ENCODE measurements around the gene SPECC1. TPM values are rescaled to one million over a fixed set of nuclear protein-coding genes. Genes with fewer than 3 reads are reported as not detected.
"Not testable (repeated sequence)": the region's sequence is repeated elsewhere in the genome, so short reads cannot be mapped to it uniquely, and the experiment has no call there.

The SPECC1 gene
- total RNA-seq, 6 experiments from 2014 or later: 19.2 to 33.7 (median 29.4) TPM

- not testable (repeated sequence) for H3K27me3 Mint-ChIP-seq (ENCODE audit: insufficient read depth); H3K4me3 Mint-ChIP-seq; H3K27ac Mint-ChIP-seq; H3K9me3 Mint-ChIP-seq; H3K4me1 Mint-ChIP-seq (ENCODE audit: low read depth); H3K36me3 Mint-ChIP-seq (ENCODE audit: low read depth)
- peak; percentile 99 for TF ChIP-seq CTCF (IDR thresholded peaks at IDR 0.05)
- peak; percentile 40 for DNase-seq
Observed at GRCh38 chr17:20320535-20321229, 311.5 kb downstream of the SPECC1 start.

- not testable (repeated sequence) for H3K4me3 Mint-ChIP-seq; H3K27ac Mint-ChIP-seq; DNase-seq; H3K27me3 Mint-ChIP-seq (ENCODE audit: insufficient read depth); H3K4me1 Mint-ChIP-seq (ENCODE audit: low read depth); H3K9me3 Mint-ChIP-seq; H3K36me3 Mint-ChIP-seq (ENCODE audit: low read depth)
Observed at GRCh38 chr17:20321357-20321756, 312.2 kb downstream of the SPECC1 start.

- not testable (repeated sequence) for DNase-seq; H3K27ac Mint-ChIP-seq; H3K9me3 Mint-ChIP-seq; H3K4me1 Mint-ChIP-seq (ENCODE audit: low read depth); H3K27me3 Mint-ChIP-seq (ENCODE audit: insufficient read depth); H3K4me3 Mint-ChIP-seq; H3K36me3 Mint-ChIP-seq (ENCODE audit: low read depth)
Observed at GRCh38 chr17:20327739-20328138, 318.6 kb downstream of the SPECC1 start.

- H3K9me3 Mint-ChIP-seq; H3K4me3 Mint-ChIP-seq; DNase-seq; H3K27ac Mint-ChIP-seq; H3K36me3 Mint-ChIP-seq (ENCODE audit: low read depth); H3K27me3 Mint-ChIP-seq (ENCODE audit: insufficient read depth); H3K4me1 Mint-ChIP-seq (ENCODE audit: low read depth): not testable (repeated sequence)
Observed at GRCh38 chr17:20351405-20351804, 342.2 kb downstream of the SPECC1 start.

GRCh38 chr17:20352567-20352966, 343.4 kb downstream of the SPECC1 start:
- DNase-seq; H3K36me3 Mint-ChIP-seq (ENCODE audit: low read depth); H3K4me3 Mint-ChIP-seq; H3K27me3 Mint-ChIP-seq (ENCODE audit: insufficient read depth); H3K9me3 Mint-ChIP-seq; H3K4me1 Mint-ChIP-seq (ENCODE audit: low read depth); H3K27ac Mint-ChIP-seq: not testable (repeated sequence)

- not testable (repeated sequence) for H3K27me3 Mint-ChIP-seq (ENCODE audit: insufficient read depth); H3K27ac Mint-ChIP-seq; H3K36me3 Mint-ChIP-seq (ENCODE audit: low read depth); DNase-seq; H3K9me3 Mint-ChIP-seq; H3K4me3 Mint-ChIP-seq; H3K4me1 Mint-ChIP-seq (ENCODE audit: low read depth)
Observed at GRCh38 chr17:20363846-20364245, 354.7 kb downstream of the SPECC1 start.

Other genes starting within 250 kb of the SPECC1 start
- 10 to 100 TPM in 1 of 6 experiments, 1 to 10 TPM in 5; 4.2 to 10.4 (median 6.3) TPM for gene ULK2, start 141.4 kb upstream of the SPECC1 start, total RNA-seq (2021; fragmentation: NEBNext Ultra II Directional; extraction: Animal tissue kit (Norgen Biotek cat#: 25700))
- 10 to 100 TPM; 23.3 to 31.3 (median 27.0) TPM for gene AKAP10, start 31.5 kb upstream of the SPECC1 start, total RNA-seq (2021; fragmentation: NEBNext Ultra II Directional; extraction: Animal tissue kit (Norgen Biotek cat#: 25700))